ENCODE data around the gene BCS1L. TPM values are rescaled to one million over a fixed set of nuclear protein-coding genes. Genes with fewer than 3 reads are reported as not detected.
A peak's percentile ranks its signal among the peaks of the same experiment; 100 is the strongest.

BCS1L gene
- 19.4 and 47.4 TPM in 2 replicates for total RNA-seq (2014; rRNA removed; shearing (Covaris generic))

- DNase-seq (ENCODE audit: low spot score), result peak; percentile 97
- in situ Hi-C loops (cut with HindIII; ENCODE audit: low sequenced_read_pairs), result loop anchor here (5.0 kb wide), 1 partner anchor 43 kb away; no protein-coding TSS in a partner anchor
These were observed at the start of gene BCS1L, which contains the start of gene ZNF142 for GRCh38 chr2:218659258-218659987. BCS1L (plus strand) TSS chr2:218659683; CDS start chr2:218660988, 1,305 bp downstream. ZNF142 (minus strand) TSS chr2:218659623; CDS start chr2:218656429, 3,194 bp downstream.

DNA sequence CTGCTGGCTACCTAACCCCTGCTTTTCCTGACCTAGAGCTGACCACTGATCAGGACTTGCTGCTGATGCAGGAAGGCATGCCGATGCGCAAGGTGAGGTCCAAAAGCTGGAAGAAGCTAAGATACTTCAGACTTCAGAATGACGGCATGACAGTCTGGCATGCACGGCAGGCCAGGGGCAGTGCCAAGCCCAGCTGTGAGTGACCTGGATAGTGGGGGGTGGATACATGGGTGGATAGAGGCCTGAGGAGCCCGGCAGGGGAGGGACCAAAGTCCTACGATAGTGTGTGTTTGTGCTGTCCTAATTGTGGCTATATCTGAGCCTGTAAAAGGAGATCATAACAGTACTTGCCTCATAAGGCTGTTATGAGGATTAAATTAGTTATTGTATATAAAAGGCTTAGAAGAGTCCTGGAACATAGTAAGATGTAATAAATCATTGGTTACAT is 43.6 kb upstream of the BCS1L start:
- in situ Hi-C loops (cut with HindIII; ENCODE audit: low sequenced_read_pairs), result no loop called here
- DNase-seq (ENCODE audit: low spot score), result no peak

GRCh38 chr2:218618102-218618860 is 41.2 kb upstream of the BCS1L start:
- no peak for DNase-seq (ENCODE audit: low spot score)
- in situ Hi-C loops (cut with HindIII; ENCODE audit: low sequenced_read_pairs), result no loop called here

GRCh38 chr2:218621007-218621406 is 38.5 kb upstream of the BCS1L start:
- in situ Hi-C loops (cut with HindIII; ENCODE audit: low sequenced_read_pairs), result no loop called here

DNA sequence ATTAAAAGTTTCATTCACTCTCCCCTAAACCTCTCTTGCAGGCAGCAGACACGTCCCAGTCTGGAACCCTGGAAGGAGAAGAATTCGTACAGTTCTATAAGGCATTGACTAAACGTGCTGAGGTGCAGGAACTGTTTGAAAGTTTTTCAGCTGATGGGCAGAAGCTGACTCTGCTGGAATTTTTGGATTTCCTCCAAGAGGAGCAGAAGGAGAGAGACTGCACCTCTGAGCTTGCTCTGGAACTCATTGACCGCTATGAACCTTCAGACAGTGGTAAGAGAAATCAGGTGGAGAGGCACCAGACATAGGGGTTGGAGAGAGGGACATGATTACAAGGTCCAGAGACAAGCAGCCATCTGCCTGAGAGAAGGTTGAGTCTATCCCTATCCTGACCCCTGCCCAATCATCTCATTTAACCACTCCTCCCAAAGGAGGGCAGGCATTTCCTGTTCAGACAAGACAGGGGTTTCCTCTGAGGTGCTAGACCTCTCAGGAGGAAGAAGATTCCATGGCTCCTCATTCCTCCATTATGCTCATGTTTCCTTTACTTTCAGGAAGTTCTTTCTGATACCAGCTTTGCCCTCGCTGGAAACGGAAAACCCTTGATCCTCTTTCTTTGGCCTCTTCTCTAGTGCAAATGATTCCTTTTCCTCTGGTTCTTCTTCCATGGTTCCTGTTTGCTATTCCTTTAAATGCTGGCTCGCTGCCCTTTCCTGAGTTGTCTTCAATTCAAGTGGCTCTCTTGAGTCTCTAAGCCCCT is 36.7 kb upstream of the BCS1L start:
- in situ Hi-C loops (cut with HindIII; ENCODE audit: low sequenced_read_pairs), result no loop called here
- DNase-seq (ENCODE audit: low spot score), result peak; percentile 30

More at GRCh38 chr2:218621007-218621406, 38.5 kb upstream of the BCS1L start:
- no peak for DNase-seq (ENCODE audit: low spot score)

DNA sequence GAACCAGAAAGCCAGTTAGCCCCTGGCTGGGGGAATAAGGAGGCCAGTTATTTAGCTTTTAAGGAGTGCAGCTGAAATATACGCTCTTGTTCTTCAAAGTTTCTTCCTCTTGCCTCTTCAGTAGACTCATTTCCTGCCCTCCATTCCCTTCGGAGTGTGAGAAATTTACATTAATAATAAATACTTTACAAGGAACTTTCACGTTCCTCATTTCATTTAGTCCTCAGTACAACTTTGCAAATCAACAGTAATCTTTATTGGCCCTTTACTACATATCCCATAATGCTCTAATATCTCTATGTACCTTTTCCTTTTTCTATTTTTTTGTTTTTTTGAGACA is 36.1 kb upstream of the BCS1L start:
- no peak for DNase-seq (ENCODE audit: low spot score)
- in situ Hi-C loops (cut with HindIII; ENCODE audit: low sequenced_read_pairs), result no loop called here

DNA sequence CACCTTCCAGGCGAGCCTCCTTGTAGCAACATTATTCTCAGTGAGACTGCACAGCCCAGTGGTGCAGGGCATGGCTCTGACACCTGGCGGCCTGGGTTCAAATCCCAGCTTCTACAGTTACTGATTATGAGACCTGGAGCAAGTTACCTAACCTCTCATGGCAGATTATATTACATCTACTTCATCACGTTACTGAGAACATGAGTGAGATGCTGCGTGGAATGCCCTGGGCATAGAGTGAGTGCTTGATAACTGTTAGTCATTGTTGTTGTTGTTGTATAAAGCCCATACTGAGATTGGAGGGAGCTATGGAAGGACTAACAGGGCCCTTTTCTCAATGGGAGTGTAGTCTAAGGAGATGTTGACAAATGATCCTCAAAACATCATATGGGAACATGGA is 33.1 kb upstream of the BCS1L start:
- in situ Hi-C loops (cut with HindIII; ENCODE audit: low sequenced_read_pairs), result no loop called here
- no peak for DNase-seq (ENCODE audit: low spot score)

GRCh38 chr2:218627939-218628338 is 31.5 kb upstream of the BCS1L start:
- in situ Hi-C loops (cut with HindIII; ENCODE audit: low sequenced_read_pairs), result no loop called here
- no peak for DNase-seq (ENCODE audit: low spot score)

- DNase-seq (ENCODE audit: low spot score), result no peak
- in situ Hi-C loops (cut with HindIII; ENCODE audit: low sequenced_read_pairs), result no loop called here
These were observed 27.6 kb upstream of the BCS1L start for GRCh38 chr2:218631837-218632236.

DNA sequence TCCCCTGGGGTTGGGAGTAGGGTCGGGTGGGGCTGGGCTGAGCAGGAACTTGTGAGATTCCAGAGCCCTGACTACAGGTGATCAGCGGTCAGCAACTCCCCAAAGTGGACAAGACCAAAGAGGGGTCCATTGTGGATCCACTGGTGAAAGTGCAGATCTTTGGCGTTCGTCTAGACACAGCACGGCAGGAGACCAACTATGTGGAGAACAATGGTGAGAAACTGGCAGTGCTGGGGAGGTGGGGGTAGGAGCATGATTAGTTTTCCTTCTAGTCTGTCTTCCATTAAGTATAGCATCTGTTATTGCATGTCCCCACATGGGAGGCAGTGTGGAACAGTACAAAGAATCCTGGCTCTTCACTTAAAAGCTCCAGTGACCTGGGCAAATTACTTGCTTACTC is 23.8 kb upstream of the BCS1L start:
- no peak for DNase-seq (ENCODE audit: low spot score)
- in situ Hi-C loops (cut with HindIII; ENCODE audit: low sequenced_read_pairs), result no loop called here

GRCh38 chr2:218638372-218638771 is 21.1 kb upstream of the BCS1L start:
- no peak for DNase-seq (ENCODE audit: low spot score)
- in situ Hi-C loops (cut with HindIII; ENCODE audit: low sequenced_read_pairs), result no loop called here

- in situ Hi-C loops (cut with HindIII; ENCODE audit: low sequenced_read_pairs), result no loop called here
These were observed 17.3 kb upstream of the BCS1L start for GRCh38 chr2:218642121-218642656.

DNA sequence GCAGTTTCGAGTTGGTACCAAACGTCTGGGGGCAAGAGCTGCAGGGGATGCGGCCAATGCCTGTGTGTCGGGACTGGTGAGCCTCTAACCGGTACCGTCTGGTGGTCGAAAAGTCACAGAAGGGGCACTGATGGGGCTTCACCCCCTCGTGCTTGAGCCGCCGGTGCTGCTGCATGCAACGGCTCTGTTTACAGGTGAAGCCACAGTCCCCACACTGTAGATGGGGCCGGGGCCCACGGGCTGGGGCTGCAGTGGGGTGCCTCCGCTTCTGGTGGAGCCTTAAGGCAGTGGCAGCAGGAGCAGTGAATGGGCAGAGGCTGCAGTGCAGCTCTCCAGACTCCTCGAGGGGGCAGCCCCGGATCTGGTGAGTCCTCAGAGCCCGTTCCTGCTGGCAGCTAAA is 16.7 kb upstream of the BCS1L start:
- in situ Hi-C loops (cut with HindIII; ENCODE audit: low sequenced_read_pairs), result no loop called here
- no peak for DNase-seq (ENCODE audit: low spot score)

More at GRCh38 chr2:218642121-218642656, 17.3 kb upstream of the BCS1L start:
- no peak for DNase-seq (ENCODE audit: low spot score)

- DNase-seq (ENCODE audit: low spot score), result no peak
- in situ Hi-C loops (cut with HindIII; ENCODE audit: low sequenced_read_pairs), result no loop called here
These were observed 15.7 kb upstream of the BCS1L start for GRCh38 chr2:218643751-218644310.

GRCh38 chr2:218644721-218645120 is 14.8 kb upstream of the BCS1L start:
- DNase-seq (ENCODE audit: low spot score), result no peak
- in situ Hi-C loops (cut with HindIII; ENCODE audit: low sequenced_read_pairs), result no loop called here

- no peak for DNase-seq (ENCODE audit: low spot score)
- in situ Hi-C loops (cut with HindIII; ENCODE audit: low sequenced_read_pairs), result no loop called here
These were observed 14.4 kb upstream of the BCS1L start for GRCh38 chr2:218645126-218645525.

- peak; percentile 50 for DNase-seq (ENCODE audit: low spot score)
- in situ Hi-C loops (cut with HindIII; ENCODE audit: low sequenced_read_pairs), result no loop called here
These were observed 11.2 kb upstream of the BCS1L start for GRCh38 chr2:218648088-218648786.

GRCh38 chr2:218648787-218649100 is 10.7 kb upstream of the BCS1L start:
- DNase-seq (ENCODE audit: low spot score), result no peak
- in situ Hi-C loops (cut with HindIII; ENCODE audit: low sequenced_read_pairs), result no loop called here

GRCh38 chr2:218655751-218656150 is 3.7 kb upstream of the BCS1L start:
- DNase-seq (ENCODE audit: low spot score), result no peak
- in situ Hi-C loops (cut with HindIII; ENCODE audit: low sequenced_read_pairs), result loop anchor here (5.0 kb wide), 1 partner anchor 47 kb away; no protein-coding TSS in a partner anchor

Measured in G401 (cell line).